NCI-H2171 (cell line): ENCODE measurements around the gene JADE2.
"Not testable (repeated sequence)": the region's sequence is repeated elsewhere in the genome, so short reads cannot be mapped to it uniquely, and the experiment has no call there.

Experiments used
- DNase-seq: peaks from one replicate; lab custom pipeline; 2025; lab: John Stamatoyannopoulos, UW

JADE2 gene

GRCh38 chr5:134524826-134525682, at the start of gene JADE2:
JADE2 (plus strand) TSS chr5:134525670; CDS start chr5:134535858, 10,188 bp downstream.
- peak; percentile 72 for DNase-seq

- no peak for DNase-seq
Measured at GRCh38 chr5:134477462-134478245, 47.8 kb upstream of the JADE2 start.

- no peak for DNase-seq
Measured at GRCh38 chr5:134479839-134480238, 45.6 kb upstream of the JADE2 start.

GRCh38 chr5:134489227-134489944, 36.1 kb upstream of the JADE2 start:
- no peak for DNase-seq

GRCh38 chr5:134490255-134490924, 35.1 kb upstream of the JADE2 start:
- DNase-seq, result no peak

GRCh38 chr5:134490925-134491271, 34.6 kb upstream of the JADE2 start:
- no peak for DNase-seq

GRCh38 chr5:134491841-134492442, 33.5 kb upstream of the JADE2 start:
- DNase-seq, result no peak

- DNase-seq, result no peak
Measured at GRCh38 chr5:134492568-134492967, 32.9 kb upstream of the JADE2 start.

- no peak for DNase-seq
Measured at GRCh38 chr5:134493461-134494055, 31.9 kb upstream of the JADE2 start.

GRCh38 chr5:134494780-134495179, 30.7 kb upstream of the JADE2 start:
- no peak for DNase-seq

- not testable (repeated sequence) for DNase-seq
Measured at GRCh38 chr5:134499905-134500304, 25.6 kb upstream of the JADE2 start.

- no peak for DNase-seq
Measured at GRCh38 chr5:134500699-134501430, 24.6 kb upstream of the JADE2 start.

GRCh38 chr5:134502259-134502658, 23.2 kb upstream of the JADE2 start:
- DNase-seq, result no peak

- no peak for DNase-seq
Measured at GRCh38 chr5:134503088-134503936, 22.2 kb upstream of the JADE2 start.

- no peak for DNase-seq
Measured at GRCh38 chr5:134503937-134504437, 21.5 kb upstream of the JADE2 start.

GRCh38 chr5:134504629-134505300, 20.7 kb upstream of the JADE2 start:
- no peak for DNase-seq

GRCh38 chr5:134506054-134507039, 19.1 kb upstream of the JADE2 start:
- no peak for DNase-seq
